NCI-H345 (cell line): ENCODE results near the gene EFNA1.

ENCODE experiments used
- DNase-seq: peaks from one replicate; lab custom pipeline; 2025; lab: John Stamatoyannopoulos, UW

Gene EFNA1

DNA sequence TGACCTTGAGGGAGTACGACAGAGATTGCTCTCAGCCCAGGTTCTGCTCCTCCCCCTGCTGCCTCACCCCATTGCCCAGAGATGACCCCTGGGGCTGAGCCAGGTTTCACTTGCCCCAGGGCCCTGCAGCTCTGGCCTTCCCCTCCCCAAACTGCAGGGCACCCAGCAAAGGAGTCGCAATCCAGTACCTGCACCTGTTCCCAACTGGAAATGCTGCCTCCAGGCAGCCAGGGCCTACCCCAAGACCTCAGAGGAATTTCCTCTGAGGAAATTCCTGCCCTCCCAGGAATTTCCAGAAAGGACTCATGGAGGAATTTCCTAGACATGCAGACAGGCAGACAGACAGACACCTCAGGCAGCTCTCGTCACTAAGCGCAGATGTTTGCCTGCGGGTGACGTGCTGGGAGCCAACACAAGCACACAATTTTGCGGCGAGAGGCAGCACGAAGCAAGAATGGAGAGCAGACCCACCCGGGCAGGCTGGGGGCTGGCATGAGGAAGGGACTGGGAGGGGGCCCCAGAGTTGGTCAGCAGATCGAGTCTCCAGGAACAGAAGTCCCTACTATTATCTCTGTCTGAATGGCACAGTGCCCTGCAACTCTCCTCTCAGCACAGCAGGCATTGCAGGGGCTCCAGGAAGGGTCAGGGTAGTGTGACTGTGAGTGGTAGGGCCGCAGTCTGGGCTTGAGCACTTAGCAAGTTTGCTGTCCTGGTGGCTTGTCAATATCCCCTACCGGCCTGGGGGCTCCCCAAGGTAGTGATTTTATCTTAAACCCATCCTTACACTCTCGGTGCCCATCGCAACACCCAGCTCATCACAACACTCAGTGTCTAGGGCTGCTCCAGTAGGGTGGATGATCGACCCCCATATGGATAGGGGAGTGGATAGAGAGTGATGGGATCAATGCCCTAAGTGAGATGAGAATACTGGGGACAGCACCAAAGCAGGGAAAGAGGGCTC lies 2.9 kb upstream of the EFNA1 start:
- no peak for DNase-seq

DNA sequence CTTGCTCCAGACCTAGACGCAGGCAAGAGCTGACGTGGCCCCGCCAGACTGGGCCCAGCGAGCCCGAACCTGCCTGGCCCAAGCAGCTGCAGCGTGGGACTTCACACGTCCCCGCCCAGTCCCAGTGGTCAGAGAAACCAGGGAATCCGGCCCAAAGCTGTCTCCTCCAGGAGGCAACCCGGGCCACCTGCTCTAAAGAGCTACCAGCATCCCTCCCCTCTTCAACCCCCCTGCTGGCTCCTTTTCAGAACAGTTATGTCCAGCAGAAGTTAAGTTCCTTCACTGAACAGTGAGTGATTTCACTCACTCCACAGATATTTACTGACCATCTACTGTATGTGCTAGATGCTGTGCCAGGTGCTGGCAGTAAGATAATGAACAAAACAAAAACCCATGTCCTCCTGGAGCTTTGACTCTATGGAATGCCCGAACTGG lies 2.1 kb upstream of the EFNA1 start:
- DNase-seq = no peak

- DNase-seq = no peak
Observed at GRCh38 chr1:155125946-155126555, 1.6 kb upstream of the EFNA1 start.

- peak; percentile 65 for DNase-seq
Observed at GRCh38 chr1:155126556-155127104, 1.0 kb upstream of the EFNA1 start.

DNA sequence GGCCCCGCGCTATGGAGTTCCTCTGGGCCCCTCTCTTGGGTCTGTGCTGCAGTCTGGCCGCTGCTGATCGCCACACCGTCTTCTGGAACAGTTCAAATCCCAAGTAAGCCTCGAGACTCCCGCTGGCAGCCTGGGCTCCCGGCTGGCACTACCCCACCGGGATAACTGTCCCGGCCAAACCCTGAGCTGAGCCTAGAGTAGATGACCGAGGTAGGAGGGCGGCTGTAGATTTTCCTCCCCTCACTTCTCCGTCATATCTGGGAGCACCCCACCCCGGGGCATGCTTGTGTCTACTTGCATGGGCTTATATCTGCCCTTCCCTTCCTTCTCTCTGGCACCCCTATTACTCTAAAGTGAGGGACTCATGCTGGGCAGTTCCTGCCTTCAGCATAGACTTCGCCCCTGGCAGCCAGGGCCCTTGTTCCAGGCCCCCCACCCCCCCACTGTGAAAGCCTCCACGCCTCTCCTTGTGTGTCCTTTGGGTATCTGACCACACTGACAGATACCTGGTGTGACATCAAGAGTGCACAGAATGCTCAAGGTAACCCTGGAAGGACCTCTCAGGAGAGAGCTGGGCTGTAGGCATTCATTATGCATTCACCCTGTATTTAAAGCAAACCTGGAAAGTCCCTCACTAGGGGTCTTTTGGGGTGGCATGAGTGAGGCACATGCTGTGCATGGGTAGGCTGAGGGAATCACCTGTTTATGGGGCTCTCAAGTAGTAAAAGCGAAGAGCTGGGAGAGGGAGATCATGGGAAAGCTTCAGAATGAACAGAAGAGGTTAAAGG lies 485 bp downstream of the EFNA1 start:
- DNase-seq = no peak

- no peak for DNase-seq
Observed at GRCh38 chr1:155128755-155129473, 1.2 kb downstream of the EFNA1 start.

DNA sequence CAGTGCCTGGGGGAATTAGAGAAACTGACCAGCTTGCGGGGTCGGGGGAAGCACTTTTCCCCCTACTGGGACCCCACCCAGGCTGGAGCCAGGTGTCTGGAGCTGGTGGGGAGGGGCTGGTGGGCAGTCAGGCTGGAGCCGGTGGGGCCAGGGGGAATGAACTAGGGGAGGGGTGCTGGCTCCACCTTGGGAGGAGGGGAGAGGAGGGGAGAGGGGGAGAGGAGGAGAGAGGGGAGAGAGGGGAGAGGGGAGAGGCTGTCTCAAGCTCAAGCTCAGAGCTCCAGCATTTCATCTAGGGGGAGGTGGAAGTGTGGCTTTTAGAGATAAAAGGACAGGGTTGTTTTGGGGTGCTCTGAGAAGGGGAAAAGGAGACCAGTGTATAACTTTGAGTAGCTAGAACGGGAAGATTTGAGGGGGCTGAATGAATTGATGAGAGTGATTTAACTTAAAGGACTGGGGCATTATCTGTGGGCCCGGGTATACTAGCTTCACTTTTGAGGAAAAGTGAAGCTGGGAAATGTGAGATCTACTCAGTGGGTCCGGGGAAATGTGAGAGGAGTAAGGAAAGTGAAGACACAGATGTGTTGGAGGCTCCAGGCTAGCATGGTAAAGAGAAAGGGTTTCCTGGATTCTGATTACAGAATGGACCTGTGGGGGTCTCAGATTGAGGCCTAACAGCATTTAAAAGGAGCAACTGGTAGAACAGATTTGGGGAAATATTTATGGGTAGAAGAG lies 2.8 kb downstream of the EFNA1 start:
- DNase-seq = no peak

- no peak for DNase-seq
Observed at GRCh38 chr1:155131285-155131684, 3.6 kb downstream of the EFNA1 start.

DNA sequence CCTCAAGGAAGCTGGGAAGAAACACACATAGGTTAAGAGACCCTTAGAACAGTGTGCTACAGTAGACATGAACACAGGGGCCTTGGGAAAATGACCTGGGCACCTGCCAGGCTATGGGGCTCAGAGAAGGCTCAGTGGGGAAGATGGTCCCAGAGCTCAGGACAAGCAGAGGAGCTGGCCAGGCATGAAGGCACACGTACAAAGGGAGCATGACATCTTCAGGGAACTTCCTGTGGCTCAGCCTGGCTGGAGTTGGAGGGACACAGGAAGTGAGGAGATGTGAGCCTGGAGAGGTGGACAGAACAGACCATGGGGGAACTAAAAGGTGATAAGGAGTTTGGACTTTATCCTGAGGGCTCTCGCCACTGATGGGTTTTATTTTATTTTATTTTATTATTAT lies 4.2 kb downstream of the EFNA1 start:
- DNase-seq = no peak

DNA sequence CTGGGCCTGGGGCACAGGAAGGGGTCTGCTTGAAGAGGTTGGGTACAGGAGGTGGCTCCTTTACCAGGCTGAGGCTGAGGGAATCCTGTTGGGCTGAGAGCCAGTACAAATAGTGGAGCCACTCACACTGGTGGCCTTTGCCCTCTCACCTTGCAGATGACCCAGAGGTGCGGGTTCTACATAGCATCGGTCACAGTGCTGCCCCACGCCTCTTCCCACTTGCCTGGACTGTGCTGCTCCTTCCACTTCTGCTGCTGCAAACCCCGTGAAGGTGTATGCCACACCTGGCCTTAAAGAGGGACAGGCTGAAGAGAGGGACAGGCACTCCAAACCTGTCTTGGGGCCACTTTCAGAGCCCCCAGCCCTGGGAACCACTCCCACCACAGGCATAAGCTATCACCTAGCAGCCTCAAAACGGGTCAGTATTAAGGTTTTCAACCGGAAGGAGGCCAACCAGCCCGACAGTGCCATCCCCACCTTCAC lies 6.2 kb downstream of the EFNA1 start:
- DNase-seq = no peak

DNA sequence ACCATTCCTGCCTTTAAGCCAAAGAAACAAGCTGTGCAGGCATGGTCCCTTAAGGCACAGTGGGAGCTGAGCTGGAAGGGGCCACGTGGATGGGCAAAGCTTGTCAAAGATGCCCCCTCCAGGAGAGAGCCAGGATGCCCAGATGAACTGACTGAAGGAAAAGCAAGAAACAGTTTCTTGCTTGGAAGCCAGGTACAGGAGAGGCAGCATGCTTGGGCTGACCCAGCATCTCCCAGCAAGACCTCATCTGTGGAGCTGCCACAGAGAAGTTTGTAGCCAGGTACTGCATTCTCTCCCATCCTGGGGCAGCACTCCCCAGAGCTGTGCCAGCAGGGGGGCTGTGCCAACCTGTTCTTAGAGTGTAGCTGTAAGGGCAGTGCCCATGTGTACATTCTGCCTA lies 6.6 kb downstream of the EFNA1 start:
- no peak for DNase-seq

- DNase-seq = peak; percentile 80
Observed at GRCh38 chr1:155134880-155135414, 7.3 kb downstream of the EFNA1 start.

DNA sequence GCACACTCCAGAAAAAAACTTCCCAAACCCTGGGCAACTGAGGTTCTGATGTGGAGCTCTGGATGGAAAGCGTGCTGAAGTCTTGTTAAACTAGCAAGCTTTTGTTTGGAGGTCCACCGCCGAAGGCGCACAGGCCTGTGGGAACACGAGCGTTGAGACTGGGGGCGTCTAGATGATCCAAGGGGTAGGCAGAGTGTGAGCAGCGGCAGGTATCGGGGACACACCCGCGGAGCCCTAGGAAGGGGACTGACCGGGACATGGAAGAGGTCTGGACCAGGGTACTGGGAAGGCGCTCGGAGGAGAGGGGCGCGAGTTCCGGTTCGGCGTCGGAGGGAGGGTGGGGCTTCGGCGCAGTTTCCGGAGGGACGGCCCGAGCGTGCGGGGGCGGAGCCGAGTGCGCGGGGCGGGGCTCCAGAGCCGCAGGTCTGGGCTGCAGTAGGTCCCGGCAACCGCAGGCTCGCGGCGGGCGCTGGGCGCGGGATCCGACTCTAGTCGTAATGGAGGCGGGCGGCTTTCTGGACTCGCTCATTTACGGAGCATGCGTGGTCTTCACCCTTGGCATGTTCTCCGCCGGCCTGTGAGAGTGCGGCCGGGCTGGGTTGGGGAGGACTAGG lies 7.8 kb downstream of the EFNA1 start, which contains the start of gene SLC50A1:
Gene SLC50A1, plus strand, starts transcription at position 438 of the 614 bp plus-strand sequence. Its CDS starts 60 bp downstream, at position 498.
- DNase-seq = peak; percentile 100

DNA sequence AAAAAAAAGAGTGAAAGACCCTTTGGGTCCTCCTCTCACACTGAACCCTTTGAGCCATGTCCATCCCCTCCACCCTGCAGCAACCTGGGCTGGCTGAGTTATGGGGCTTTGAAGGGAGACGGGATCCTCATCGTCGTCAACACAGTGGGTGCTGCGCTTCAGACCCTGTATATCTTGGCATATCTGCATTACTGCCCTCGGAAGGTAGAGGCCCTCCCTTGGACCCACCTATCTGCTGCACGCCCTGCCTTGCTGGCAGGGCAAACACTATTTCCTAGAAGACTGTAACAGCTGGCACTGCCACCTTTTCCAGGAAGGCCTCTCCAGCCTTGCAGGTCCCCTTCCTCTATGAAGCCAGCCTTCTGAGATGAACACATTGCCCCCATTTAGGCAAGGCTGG lies 9.1 kb downstream of the EFNA1 start:
- DNase-seq = peak; percentile 36

GRCh38 chr1:155137154-155137949 lies 9.7 kb downstream of the EFNA1 start:
- no peak for DNase-seq

DNA sequence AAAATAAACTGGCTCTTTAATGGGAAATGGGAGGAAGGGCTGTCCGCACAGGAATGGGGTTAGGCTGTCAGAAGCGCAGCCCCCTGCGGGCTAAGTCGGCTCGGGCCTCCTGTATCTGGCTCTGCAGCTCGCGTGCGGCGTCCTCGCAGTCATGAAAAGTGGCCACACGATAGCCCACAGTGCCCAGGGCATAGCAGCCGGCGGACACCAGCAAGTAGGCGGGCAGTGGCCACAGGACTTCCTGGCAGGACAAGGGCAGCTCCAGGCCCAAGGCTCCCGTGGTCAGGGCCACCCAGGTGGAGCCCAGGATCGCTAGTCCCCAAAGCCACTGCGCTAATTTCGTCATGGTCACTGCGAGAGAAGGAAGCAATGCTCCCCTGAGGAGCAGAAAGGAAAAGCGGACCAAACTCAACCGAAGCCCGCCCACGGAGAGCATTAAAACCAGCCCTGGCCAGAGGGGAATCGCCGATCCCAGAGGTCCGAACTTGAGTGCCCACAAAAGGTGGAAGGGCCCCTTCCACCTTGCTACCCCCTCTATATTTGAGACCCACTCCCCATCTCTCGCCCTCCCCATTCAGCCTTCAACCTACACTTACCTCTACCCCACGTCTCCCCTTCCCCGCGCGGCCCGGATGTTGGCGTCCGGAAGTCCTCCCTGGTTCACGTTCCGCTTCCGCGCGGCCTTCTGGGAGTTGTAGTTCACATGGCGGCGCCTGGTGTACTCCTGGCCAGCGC lies 12.4 kb downstream of the EFNA1 start, which contains the start of gene DPM3:
Gene DPM3, minus strand, starts transcription at position 637 of the 735 bp plus-strand sequence. Its CDS starts 291 bp downstream, at position 346.
- peak; percentile 96 for DNase-seq

GRCh38 chr1:155140630-155140953 lies 12.9 kb downstream of the EFNA1 start:
- no peak for DNase-seq

- DNase-seq = no peak
Observed at GRCh38 chr1:155141749-155142148, 14.1 kb downstream of the EFNA1 start.
